A673 (cell line): ENCODE data around the gene KIF12. TPM values are rescaled to one million over a fixed set of nuclear protein-coding genes. Genes with fewer than 3 reads are reported as not detected.

ENCODE experiments used
- BruUV-seq: library from RNA; stranded (reverse); fragments of 400-500 nt; replicated peaks from 2 replicates; lab custom pipeline; 2021; lab: Mats Ljungman, UMichigan
- CTCF ChIA-PET: fragments of 300-600 bp; sonication (Branson Sonifier 250); formaldehyde crosslinking; loops from one replicate; lab custom pipeline; 2022; ENCODE audit warnings: antibody characterized with exemption; lab: Charles Lee
- POLR2A ChIA-PET: fragments of 300-600 bp; sonication (Branson Sonifier 250); formaldehyde crosslinking; loops from one replicate; lab custom pipeline; 2022; ENCODE audit warnings: antibody characterized with exemption; ENCODE audit not compliant: low non-redundant PET; lab: Charles Lee
- DNase-seq: peaks from one replicate; pipeline ENCODE4 v3.0.0-alpha.2; 2015; ENCODE audit warnings: low spot score
- H3K27ac ChIP-seq: fragments of 200-600 bp; sonication (generic); 2 replicates; pipeline ENCODE4 v1.5.1; 2016; ENCODE audit warnings: mixed run types, low read depth, mild to moderate bottlenecking, mixed read lengths, antibody characterized with exemption, low read length; ENCODE audit not compliant: poor library complexity, severe bottlenecking
- H3K27me3 ChIP-seq: fragments of 200-600 bp; sonication (generic); replicated peaks from 2 replicates; pipeline ENCODE4 v1.6.1; 2017; ENCODE audit warnings: mixed run types, low read depth, mild to moderate bottlenecking, mixed read lengths, antibody characterized with exemption, low read length; ENCODE audit not compliant: insufficient read depth, poor library complexity
- H3K36me3 ChIP-seq: fragments of 200-600 bp; sonication (generic); 2 replicates; pipeline ENCODE4 v1.6.1; 2016; ENCODE audit warnings: mixed run types, mild to moderate bottlenecking, mixed read lengths, antibody characterized with exemption, low read length; ENCODE audit not compliant: insufficient read depth, poor library complexity, severe bottlenecking
- H3K4me1 ChIP-seq: fragments of 200-600 bp; sonication (generic); 2 replicates; pipeline ENCODE4 v1.6.1; 2017; ENCODE audit warnings: mixed run types, mild to moderate bottlenecking, mixed read lengths, antibody characterized with exemption, low read length; ENCODE audit not compliant: insufficient read depth, poor library complexity, severe bottlenecking
- H3K4me3 ChIP-seq: fragments of 200-600 bp; sonication (generic); 2 replicates; pipeline ENCODE4 v1.5.1; 2016; ENCODE audit warnings: low read depth, mixed run types, mild to moderate bottlenecking, mixed read lengths, low read length; ENCODE audit not compliant: poor library complexity, severe bottlenecking
- H3K9me3 ChIP-seq: fragments of 200-600 bp; sonication (generic); 2 replicates; pipeline ENCODE4 v1.6.1; 2016; ENCODE audit warnings: mixed run types, low read depth, mild to moderate bottlenecking, mixed read lengths, antibody characterized with exemption, low read length; ENCODE audit not compliant: poor library complexity, severe bottlenecking
- EZH2 ChIP-seq: fragments of 200-600 bp; sonication (generic); IDR thresholded peaks from 2 replicates; pipeline ENCODE4 v1.6.1; 2017; ENCODE audit warnings: borderline replicate concordance, low read depth, mild to moderate bottlenecking, mixed read lengths, antibody characterized with exemption, low read length; ENCODE audit not compliant: poor library complexity, severe bottlenecking
- intact Hi-C: fragments of 100-400 bp; cut with micrococcal nuclease; formaldehyde crosslinking; loops from one replicate; pipeline ENCODE4 v1.10.0; 2022; ENCODE audit not compliant: unreplicated experiment
- total RNA-seq: library from RNA; stranded (reverse); gene quantifications from 2 replicates; pipeline ENCODE4 v1.2.3, GENCODE V29; 2021
- TF ChIP-seq, protein P1 (sequence below): fragments of 300-800, 200-600 bp; sonication (generic); conservative IDR thresholded peaks from 2 replicates; pipeline ENCODE4 v1.5.1; 2017; ENCODE audit warnings: low read depth, mild to moderate bottlenecking, antibody characterized with exemption, low read length, moderate library complexity, mixed read lengths

The KIF12 gene
- total RNA-seq, 1 experiment from 2014 or later = not detected

DNA sequence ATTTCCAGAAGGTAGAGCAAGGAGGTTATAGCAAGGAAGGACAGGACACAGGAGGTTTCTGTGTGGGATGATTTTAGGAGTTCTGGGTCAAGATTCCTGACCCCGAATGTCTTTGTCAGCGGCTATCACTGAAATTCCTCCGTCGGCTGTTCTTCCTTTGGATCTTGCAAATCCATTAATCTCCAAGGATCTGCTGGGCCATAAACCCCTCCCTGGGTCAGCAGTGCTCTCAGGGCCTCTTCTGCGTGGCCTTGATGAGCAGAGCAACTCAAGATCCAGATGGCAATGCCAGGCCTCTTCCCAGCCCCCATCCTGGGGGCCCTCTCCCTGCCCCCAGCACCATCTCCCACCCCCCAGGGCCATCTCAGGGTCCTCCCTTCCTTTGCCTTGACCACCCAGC is 40.0 kb upstream of the KIF12 start:
- POLR2A ChIA-PET = no interaction called here
- Histone ChIP-seq H3K4me3 (no peak overlapping the region), H3K36me3 (no peaks in the 10 kb centered on the region), H3K4me1 (no peaks in the 10 kb centered on the region), H3K9me3 (no peaks in the 10 kb centered on the region), H3K27me3 (peaks cover 3% of the 10 kb centered on the region), H3K27ac (no peak overlapping the region)
- TF ChIP-seq, protein P1, sequence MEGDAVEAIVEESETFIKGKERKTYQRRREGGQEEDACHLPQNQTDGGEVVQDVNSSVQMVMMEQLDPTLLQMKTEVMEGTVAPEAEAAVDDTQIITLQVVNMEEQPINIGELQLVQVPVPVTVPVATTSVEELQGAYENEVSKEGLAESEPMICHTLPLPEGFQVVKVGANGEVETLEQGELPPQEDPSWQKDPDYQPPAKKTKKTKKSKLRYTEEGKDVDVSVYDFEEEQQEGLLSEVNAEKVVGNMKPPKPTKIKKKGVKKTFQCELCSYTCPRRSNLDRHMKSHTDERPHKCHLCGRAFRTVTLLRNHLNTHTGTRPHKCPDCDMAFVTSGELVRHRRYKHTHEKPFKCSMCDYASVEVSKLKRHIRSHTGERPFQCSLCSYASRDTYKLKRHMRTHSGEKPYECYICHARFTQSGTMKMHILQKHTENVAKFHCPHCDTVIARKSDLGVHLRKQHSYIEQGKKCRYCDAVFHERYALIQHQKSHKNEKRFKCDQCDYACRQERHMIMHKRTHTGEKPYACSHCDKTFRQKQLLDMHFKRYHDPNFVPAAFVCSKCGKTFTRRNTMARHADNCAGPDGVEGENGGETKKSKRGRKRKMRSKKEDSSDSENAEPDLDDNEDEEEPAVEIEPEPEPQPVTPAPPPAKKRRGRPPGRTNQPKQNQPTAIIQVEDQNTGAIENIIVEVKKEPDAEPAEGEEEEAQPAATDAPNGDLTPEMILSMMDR = no peak
- no peak for TF ChIP-seq EZH2
- no TSS peak for BruUV-seq
- intact Hi-C loops = no loop called here
- DNase-seq = no peak
- CTCF ChIA-PET = no interaction called here

DNA sequence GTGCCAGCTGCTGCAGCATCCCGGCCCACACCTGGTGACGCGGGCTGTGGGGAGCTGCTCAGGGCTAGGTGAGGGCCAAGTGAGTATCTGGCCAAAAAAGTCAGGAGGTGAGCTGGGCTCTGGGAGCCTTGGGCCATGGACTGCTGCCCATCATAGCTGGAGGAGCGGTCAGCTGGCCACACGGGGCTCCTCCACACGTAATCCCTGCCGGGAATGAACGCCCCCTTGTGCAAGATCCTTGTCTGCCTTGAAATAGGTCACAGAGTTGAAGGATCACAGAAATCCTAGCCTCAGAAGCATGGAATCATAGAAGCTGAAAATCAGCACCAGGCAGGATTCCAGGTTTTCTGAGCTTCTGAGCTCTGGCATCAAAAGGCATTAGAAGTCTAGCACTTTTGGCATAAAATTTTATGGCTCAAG is 39.5 kb upstream of the KIF12 start:
- no TSS peak for BruUV-seq
- CTCF ChIA-PET = no interaction called here
- Histone ChIP-seq H3K27me3 (peaks cover 3% of the 10 kb centered on the region), H3K4me1 (no peaks in the 10 kb centered on the region), H3K9me3 (no peaks in the 10 kb centered on the region), H3K27ac (no peak overlapping the region), H3K36me3 (no peaks in the 10 kb centered on the region), H3K4me3 (no peak overlapping the region)
- POLR2A ChIA-PET = no interaction called here
- no peak for DNase-seq
- TF ChIP-seq, protein P1 = no peak
- no peak for TF ChIP-seq EZH2
- intact Hi-C loops = no loop called here

DNA sequence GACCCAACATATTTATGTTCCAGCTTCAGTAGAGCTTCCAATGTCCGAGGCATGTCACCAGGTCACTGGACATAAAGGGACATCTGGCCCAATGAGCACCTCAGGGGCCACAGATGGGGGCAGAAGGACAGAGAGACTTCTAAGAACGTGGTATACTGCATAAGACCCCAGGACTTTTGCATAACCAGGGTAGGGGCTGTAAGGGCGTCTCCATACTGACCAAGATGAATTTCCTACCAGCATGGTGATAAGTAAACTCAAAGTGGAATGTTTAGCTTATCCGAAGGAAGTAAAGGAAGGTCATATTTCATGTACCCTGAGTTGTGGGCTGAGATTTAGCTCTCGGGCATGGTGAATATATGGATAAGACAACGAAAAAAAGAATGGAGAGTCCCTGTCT is 38.7 kb upstream of the KIF12 start:
- no peak overlapping the region for H3K27ac ChIP-seq
- H3K27me3 ChIP-seq = peaks cover 3% of the 10 kb centered on the region
- BruUV-seq = no TSS peak
- ChIA-PET POLR2A (no interaction called here), CTCF (no interaction called here)
- H3K4me3 ChIP-seq = no peak overlapping the region
- TF ChIP-seq EZH2 = no peak
- DNase-seq = no peak
- H3K4me1 ChIP-seq = no peaks in the 10 kb centered on the region
- intact Hi-C loops = no loop called here
- no peaks in the 10 kb centered on the region for H3K36me3 ChIP-seq
- no peaks in the 10 kb centered on the region for H3K9me3 ChIP-seq

DNA sequence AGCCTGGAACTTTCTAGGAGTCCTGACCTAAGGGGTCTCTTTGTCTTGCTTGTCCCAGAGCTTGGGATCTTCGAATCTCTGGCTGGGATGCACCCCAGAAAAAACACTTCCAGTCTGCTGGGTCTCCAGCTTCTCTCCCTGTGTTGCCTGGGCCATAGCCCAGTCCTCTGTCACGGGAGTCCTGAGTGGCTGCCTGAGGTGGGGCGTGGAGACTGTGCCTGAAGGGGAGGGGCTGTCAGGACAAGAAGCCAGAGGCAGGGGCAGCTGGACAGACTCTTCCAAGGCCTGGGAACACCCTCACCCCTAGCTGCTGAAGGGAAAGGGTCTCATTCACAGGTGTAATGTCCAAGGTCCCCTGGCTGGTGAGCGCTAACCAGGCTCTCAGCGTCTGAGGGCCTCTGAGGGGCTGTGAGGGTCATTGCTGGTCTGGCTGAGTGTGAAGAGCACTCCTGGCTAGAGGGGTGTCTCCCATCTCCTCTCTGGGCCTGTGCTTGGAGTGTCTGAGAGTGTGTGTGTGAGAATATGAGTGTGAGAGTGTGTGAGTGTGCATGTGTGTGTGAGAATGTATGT is 35.8 kb upstream of the KIF12 start:
- no peaks in the 10 kb centered on the region for H3K36me3 ChIP-seq
- no TSS peak for BruUV-seq
- no peak for DNase-seq
- CTCF ChIA-PET = interaction anchor here (0.5 kb wide), 1 partner anchor 32 kb away, joined by 3 read pairs; no protein-coding TSS in a partner anchor
- TF ChIP-seq EZH2 = no peak
- peaks cover 3% of the 10 kb centered on the region for H3K27me3 ChIP-seq
- intact Hi-C loops = no loop called here
- H3K9me3 ChIP-seq = no peaks in the 10 kb centered on the region
- POLR2A ChIA-PET = no interaction called here
- no peak overlapping the region for H3K27ac ChIP-seq
- no peaks in the 10 kb centered on the region for H3K4me1 ChIP-seq
- no peak overlapping the region for H3K4me3 ChIP-seq
